ENCODE measurements around the gene TOPORS.
A peak's percentile ranks its signal among the peaks of the same experiment; 100 is the strongest.
"Not testable (repeated sequence)": the region's sequence is repeated elsewhere in the genome, so short reads cannot be mapped to it uniquely, and the experiment has no call there.

The TOPORS gene

GRCh38 chr9:32558408-32558934 is 6.1 kb upstream of the TOPORS start:
- DNase-seq, result no peak

DNA sequence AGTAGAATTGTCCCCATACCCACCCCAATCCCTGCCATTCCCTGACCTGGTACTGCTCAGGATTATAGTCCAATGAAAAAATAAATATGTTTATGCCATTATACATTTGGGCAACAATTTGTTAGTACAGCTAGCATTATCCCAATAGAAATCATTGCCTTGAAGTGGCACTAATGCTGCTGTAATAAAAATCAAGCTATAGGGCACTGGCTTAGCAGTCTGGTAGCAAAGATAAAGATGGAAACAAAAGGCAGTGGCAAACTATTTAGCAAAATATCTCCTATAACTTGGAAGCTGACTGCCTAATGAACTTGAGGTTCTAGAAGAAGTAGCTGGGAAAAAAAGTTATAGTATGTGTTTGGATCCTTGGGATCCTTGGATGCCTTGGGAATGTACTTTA is 2.2 kb upstream of the TOPORS start:
- DNase-seq, result no peak

- peak; percentile 30 for DNase-seq
Observed at GRCh38 chr9:32554107-32554506, 1.7 kb upstream of the TOPORS start.

- peak; percentile 33 for DNase-seq
Observed at GRCh38 chr9:32551276-32552051, 922 bp downstream of the TOPORS start.

DNA sequence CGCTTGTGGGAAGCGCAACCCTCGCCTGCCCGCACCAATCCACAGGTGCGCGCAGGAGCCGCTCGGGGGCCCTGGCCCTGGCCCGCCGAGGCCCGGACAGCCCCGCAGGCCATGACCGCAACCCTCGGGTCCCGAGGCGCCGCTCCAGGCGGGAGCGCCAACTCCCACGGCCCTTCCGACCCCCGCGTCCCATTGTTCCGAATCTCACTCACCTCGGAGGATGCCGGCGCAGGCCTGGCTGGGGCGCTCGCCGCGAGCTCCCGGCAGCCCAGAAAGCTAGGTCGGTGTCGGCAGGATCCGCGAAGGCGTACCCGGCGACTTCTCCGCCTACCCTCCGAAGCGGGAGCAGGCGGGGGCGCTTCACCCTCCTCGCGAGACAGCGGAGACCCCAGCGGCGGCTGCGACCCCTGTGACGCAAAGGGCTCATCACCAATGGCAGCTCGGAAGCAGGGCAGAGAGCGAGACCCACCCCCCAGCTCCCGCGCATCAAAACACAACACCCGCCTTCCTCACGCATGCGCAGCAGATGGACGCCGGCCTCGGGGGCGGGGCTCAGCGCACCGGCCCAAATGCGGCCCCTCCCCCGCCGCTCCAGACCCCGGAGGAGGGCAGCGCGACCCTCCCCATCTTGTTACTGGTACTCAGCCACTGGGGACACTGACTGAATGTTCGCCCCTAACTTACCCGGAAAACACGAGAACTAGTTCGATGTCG is 1.7 kb downstream of the TOPORS start:
- peak; percentile 75 for DNase-seq

DNA sequence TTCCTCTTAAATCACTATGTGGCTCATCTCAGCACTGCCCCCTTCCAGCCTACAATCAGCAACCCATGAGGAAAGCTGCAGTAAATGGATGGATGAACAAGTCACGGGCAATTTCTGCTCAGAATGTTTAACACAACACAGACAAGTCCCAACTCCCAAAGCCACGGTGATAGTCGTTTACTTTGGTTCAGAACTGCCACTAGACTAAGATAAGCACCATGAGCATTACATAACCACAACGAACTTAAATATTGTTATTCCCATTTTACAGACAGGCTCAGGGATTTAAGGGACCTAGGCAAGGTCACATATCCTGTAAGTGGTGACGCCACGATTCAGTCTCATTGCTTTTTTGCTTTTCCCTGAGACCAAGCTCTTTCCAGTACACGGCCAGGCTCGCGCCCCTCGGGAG is 2.2 kb downstream of the TOPORS start:
- DNase-seq, result no peak

DNA sequence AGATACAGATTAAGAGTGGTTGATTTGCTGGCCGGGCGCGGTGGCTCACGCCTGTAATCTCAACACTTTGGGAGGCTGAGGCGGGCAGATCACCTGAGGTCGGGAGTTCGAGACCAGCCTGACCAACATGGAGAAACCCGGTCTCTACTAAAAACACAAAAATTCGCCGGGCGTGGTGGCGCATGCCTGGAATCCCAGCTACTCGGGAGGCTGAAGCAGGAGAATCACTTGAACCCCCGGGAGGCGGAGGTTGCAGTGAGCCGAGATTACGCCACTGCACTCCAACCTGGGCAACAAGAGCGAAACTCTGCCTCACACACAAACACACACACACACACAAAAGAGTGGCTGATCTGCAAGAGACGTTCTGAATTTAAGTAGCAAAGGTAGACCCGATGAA is 4.2 kb downstream of the TOPORS start:
- not testable (repeated sequence) for DNase-seq

GRCh38 chr9:32545884-32546283 is 6.5 kb downstream of the TOPORS start:
- DNase-seq, result no peak

DNA sequence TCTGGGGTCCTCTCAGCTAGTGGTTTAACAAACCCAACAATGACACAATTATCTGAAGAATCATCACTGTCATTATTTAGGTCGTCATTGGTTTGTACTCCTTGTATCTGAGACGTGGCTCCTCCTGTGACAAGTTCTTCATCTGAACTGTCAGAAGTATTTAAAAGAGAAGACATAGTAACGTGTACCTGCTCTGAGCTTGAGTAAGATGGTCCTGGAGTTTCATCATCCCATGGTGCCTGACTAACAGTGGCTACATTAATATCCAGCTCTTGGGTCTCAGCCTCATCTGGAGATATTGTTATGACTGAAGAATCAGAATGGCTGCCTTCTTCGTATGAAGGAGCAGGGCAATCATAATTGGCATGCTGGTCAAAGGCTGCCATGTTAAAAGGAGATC is 9.3 kb downstream of the TOPORS start:
- no peak for DNase-seq

DNA sequence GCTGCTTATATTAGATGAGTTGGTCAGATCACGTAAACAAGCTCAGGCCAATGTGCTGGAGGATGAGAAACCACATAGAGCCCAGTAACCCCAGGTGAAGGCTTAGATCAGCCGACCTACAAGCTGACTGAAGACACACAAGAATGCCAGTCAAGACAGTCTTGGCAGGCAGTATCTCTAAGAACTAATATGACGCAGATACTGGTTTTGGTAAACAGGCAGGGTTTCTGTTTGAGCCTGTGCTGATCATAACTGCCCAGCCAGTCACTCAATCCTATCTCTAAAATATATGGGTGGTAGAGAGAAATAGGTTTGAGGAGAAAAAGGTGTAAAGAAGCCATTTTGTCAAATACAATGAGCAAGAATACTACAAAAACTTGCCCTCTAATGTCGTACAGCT is 18.6 kb downstream of the TOPORS start:
- no peak for DNase-seq

GRCh38 chr9:32533336-32533735 is 19.1 kb downstream of the TOPORS start:
- DNase-seq, result no peak

GRCh38 chr9:32526707-32527048 is 25.7 kb downstream of the TOPORS start:
- no peak for DNase-seq

DNA sequence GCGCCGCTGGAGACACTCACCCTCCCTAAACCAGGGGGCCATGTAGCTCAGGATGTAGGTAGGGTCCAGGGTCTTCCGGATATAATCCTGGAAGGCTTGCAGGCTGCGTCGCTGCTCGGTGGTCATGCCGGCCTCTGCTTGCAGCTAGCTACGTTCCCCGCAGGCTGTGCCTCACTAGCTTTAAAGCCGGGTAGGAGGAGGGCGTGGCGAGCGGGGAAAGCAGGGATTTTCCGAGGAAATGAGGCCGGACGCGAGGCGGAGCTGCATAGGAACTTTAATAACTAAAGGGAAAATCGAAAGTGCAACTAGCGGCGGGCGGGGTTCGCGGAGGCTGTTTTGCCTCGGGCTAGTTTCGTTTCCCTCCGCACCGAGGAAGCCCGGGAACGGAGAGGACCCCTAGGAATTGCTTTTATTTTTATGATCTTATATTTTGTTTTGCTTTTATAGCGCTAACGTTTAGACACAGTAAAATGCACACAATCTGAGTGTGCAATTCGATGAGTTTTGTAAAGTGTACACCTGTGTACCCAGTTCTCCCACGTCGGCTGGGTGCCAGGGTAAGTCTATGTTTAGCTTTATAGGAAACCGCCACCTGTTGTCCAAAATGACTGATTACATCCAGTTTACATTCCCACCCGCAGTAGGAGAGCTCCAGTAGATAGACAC is 26.2 kb downstream of the TOPORS start, which contains the start of gene RIGI:
RIGI (minus strand) TSS at position 156 of the 666 bp plus-strand sequence; CDS start at position 126, 30 bp downstream.
- peak; percentile 82 for DNase-seq

DNA sequence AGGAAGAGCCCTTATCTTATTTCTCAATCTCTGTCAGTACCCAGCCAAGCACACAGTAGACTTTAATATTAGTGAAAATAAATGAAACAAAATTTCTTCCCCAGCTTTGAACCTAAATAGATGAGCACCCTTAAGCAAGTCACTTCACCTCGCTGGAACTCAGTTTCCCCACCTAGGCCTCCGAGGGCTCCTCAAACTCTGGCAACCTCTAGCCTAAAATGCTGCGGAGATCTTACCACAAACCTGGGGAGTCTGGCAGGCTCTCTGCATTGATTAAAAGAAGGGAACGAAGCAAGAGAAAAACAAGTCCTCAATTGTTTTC is 26.7 kb downstream of the TOPORS start:
- DNase-seq, result no peak

GRCh38 chr9:32524892-32525708 is 27.3 kb downstream of the TOPORS start:
- no peak for DNase-seq

DNA sequence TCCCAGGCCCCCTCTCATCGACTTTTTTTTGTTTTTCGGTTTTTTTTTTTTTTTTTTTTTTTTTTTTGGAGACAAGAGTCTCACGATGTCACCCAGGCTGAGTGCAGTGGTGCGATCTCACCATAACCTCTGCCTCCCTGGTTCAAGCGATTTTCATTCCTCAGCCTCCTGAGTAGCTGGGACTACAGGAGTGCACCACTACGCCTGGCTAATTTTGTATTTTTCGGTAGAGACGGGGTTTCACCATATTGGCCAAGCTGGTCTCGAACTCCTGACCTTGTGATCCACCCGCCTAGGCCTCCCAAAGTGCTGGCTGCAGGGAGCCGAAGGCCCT is 27.9 kb downstream of the TOPORS start:
- not testable (repeated sequence) for DNase-seq

GRCh38 chr9:32523910-32524309 is 28.5 kb downstream of the TOPORS start:
- no peak for DNase-seq

DNA sequence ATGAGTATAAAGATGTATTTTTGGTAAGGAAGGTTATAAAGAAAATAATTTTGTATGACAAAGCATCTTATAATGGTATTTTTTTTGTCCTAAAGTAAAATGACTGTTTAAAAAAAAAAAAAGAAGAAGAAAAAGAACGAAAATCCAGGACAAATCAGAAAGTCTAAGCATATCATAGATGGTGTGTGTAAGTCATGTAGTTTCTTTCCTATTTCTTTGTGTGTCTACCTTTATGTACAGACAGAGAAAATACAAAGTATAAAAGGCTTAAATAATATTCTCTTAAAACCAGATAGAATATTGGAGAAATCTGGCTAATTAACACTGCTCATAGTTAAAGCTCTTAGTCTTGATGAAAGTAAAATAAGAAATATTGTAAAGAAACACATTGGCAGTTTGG is 34.1 kb downstream of the TOPORS start:
- DNase-seq, result no peak

- DNase-seq, result no peak
Observed at GRCh38 chr9:32516241-32516640, 36.1 kb downstream of the TOPORS start.

GRCh38 chr9:32508728-32509127 is 43.7 kb downstream of the TOPORS start:
- no peak for DNase-seq

- DNase-seq, result no peak
Observed at GRCh38 chr9:32503008-32503407, 49.4 kb downstream of the TOPORS start.

- no peak for DNase-seq
Observed at GRCh38 chr9:32502464-32502863, 49.9 kb downstream of the TOPORS start.

- no peak for DNase-seq
Observed at GRCh38 chr9:32501868-32502267, 50.5 kb downstream of the TOPORS start.
